KMS-11 (cell line): ENCODE results near the gene SERHL2.
A peak's percentile ranks its signal among the peaks of the same experiment; 100 is the strongest.

ENCODE experiments used
- H2AFZ ChIP-seq: fragments of 200-600 bp; sonication (generic); 2 replicates; pipeline ENCODE4 v1.6.1; 2016; ENCODE audit warnings: antibody characterized with exemption, mixed run types, low read depth
- H3K27ac ChIP-seq: fragments of 200-600 bp; sonication (generic); 2 replicates; pipeline ENCODE4 v1.6.1; 2016; ENCODE audit warnings: mild to moderate bottlenecking, mixed run types
- H3K27me3 ChIP-seq: fragments of 200-600 bp; sonication (generic); 2 replicates; pipeline ENCODE4 v1.6.1; 2017; ENCODE audit warnings: mild to moderate bottlenecking, low read depth, mixed run types, moderate library complexity; ENCODE audit not compliant: insufficient read depth
- H3K36me3 ChIP-seq: fragments of 200-600 bp; sonication (generic); 2 replicates; pipeline ENCODE4 v1.6.1; 2017; ENCODE audit warnings: mild to moderate bottlenecking, mixed run types; ENCODE audit not compliant: insufficient read depth
- H3K4me1 ChIP-seq: fragments of 200-600 bp; sonication (generic); 2 replicates; pipeline ENCODE4 v1.6.1; 2016; ENCODE audit warnings: mild to moderate bottlenecking, low read depth, mixed run types; ENCODE audit not compliant: poor library complexity, severe bottlenecking
- H3K4me2 ChIP-seq: fragments of 200-600 bp; sonication (generic); 2 replicates; pipeline ENCODE4 v1.7.0; 2016; ENCODE audit warnings: mild to moderate bottlenecking, mixed run types
- H3K4me3 ChIP-seq: fragments of 200-600 bp; sonication (generic); IDR thresholded peaks from 2 replicates; pipeline ENCODE4 v1.6.1; 2017; ENCODE audit warnings: low read depth, low read length, mixed read lengths; ENCODE audit not compliant: insufficient read depth
- H3K79me2 ChIP-seq: fragments of 200-600 bp; sonication (generic); 2 replicates; pipeline ENCODE4 v1.6.1; 2016; ENCODE audit warnings: low read depth, mixed run types; ENCODE audit not compliant: insufficient read depth
- H3K9ac ChIP-seq: fragments of 200-600 bp; sonication (generic); 2 replicates; pipeline ENCODE4 v1.6.1; 2016; ENCODE audit warnings: mild to moderate bottlenecking, mixed run types
- H4K20me1 ChIP-seq: fragments of 200-600 bp; sonication (generic); 2 replicates; pipeline ENCODE4 v1.6.1; 2016; ENCODE audit warnings: mild to moderate bottlenecking, mixed run types; ENCODE audit not compliant: insufficient read depth
- TF ChIP-seq, protein P1 (sequence below): fragments of 200-600 bp; sonication (generic); conservative IDR thresholded peaks from 2 replicates; pipeline ENCODE4 v1.6.1; 2017; ENCODE audit warnings: low read depth, mild to moderate bottlenecking, antibody characterized with exemption, low read length, moderate library complexity, mixed read lengths

Gene SERHL2

DNA sequence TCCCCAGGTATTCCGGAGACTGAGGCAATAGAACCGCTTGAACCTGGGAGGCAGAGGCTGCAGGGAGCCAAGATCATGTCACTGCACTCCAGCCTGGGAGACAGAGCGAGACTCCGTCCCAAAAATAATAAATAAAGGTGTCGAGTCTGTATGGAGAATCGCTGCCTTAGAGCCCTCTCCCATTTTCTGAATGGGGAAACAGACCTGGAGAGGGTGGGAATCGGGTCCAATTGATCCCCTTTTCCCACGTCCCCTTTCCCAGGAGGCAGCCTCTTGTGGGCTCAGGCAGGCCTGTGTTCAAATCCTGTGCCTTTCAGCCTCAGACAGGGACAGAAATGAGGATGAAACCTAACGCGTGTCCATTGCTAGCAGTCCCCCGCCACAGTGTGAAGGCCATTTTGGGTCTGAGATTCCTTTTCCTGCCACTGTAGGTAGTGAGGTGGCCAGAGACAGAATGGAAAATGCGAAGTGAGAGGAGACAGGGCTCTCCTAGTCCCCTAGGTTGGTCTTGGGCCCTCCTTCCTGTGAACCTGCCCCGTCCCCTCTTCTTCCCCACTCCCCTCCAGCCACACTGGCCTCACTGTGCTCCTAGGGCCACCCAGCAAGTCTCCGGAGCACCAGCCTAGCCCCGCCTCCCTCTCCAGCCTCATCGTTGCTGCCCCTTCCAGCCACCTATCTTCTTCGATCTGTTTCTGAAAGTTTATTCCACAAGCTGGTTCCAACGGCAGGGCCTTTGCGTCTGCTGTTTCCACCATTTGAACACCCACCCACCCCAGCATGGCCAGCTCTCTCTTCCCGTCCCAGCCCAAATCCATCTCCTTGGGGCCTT, 63.6 kb downstream of the SERHL2 start:
- Histone ChIP-seq H3K4me2 (no peak overlapping the region; the same call in 1 of the 2 replicates), H3K9ac (no peak overlapping the region), H3K27ac (0 out of 2 replicates have a peak overlapping the region, but pooled peaks have one; percentile 13), H2AFZ (no peak overlapping the region), H3K79me2 (peaks cover 21% of the 10 kb centered on the region), H3K4me1 (peaks cover 27% of the 10 kb centered on the region), H4K20me1 (no peaks in the 10 kb centered on the region), H3K4me3 (no peak overlapping the region), H3K27me3 (no peaks in the 10 kb centered on the region), H3K36me3 (no peaks in the 10 kb centered on the region)
- TF ChIP-seq, protein P1, sequence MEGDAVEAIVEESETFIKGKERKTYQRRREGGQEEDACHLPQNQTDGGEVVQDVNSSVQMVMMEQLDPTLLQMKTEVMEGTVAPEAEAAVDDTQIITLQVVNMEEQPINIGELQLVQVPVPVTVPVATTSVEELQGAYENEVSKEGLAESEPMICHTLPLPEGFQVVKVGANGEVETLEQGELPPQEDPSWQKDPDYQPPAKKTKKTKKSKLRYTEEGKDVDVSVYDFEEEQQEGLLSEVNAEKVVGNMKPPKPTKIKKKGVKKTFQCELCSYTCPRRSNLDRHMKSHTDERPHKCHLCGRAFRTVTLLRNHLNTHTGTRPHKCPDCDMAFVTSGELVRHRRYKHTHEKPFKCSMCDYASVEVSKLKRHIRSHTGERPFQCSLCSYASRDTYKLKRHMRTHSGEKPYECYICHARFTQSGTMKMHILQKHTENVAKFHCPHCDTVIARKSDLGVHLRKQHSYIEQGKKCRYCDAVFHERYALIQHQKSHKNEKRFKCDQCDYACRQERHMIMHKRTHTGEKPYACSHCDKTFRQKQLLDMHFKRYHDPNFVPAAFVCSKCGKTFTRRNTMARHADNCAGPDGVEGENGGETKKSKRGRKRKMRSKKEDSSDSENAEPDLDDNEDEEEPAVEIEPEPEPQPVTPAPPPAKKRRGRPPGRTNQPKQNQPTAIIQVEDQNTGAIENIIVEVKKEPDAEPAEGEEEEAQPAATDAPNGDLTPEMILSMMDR = no peak

DNA sequence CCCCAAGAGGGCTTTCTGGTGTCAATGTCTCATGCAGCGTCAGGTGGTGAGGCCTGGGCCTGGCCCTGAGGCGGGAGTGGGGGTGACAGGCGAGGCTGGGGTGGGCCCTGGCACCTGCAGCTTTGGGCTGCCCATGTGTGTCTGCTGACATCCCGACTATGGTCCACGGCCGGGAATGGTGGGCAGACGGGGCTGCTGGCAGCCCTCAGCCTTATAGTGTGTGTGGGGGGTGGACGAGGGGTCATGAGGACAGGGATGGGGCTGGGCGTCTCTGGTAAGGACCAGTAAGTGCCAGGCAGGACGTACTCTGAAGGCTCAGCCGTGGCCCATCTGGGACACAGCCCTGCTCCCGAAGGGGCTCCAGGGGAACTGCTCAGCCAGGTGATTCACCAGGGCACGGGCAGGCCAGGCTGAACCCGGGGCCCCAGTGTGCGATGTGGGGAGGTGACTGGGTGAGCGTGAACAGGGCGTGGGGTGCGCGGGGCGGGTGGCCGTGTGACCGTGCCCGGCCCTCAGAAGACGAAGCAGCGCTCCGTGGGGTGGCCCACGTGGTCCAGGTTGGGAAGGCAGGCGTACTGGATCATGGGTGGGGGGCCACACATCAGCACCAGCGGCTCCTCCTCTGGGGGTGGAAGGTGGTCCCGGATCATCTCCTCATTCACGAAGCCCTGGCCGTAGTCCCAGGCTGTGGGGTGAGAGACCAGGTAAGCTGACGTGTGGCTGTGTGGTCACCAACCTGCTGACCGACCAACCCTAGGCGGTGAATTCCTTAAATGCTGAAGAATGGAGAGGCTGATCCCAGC, 65.7 kb downstream of the SERHL2 start:
- Histone ChIP-seq H3K4me1 (peaks cover 33% of the 10 kb centered on the region), H3K79me2 (peaks cover under 1% of the 10 kb centered on the region; the same call in 1 of the 2 replicates), H3K27me3 (no peaks in the 10 kb centered on the region), H3K36me3 (no peaks in the 10 kb centered on the region), H3K9ac (no peak overlapping the region), H3K4me2 (no peak overlapping the region), H3K27ac (no peak overlapping the region), H2AFZ (no peak overlapping the region), H4K20me1 (no peaks in the 10 kb centered on the region), H3K4me3 (no peak overlapping the region)
- TF ChIP-seq, protein P1 = no peak

DNA sequence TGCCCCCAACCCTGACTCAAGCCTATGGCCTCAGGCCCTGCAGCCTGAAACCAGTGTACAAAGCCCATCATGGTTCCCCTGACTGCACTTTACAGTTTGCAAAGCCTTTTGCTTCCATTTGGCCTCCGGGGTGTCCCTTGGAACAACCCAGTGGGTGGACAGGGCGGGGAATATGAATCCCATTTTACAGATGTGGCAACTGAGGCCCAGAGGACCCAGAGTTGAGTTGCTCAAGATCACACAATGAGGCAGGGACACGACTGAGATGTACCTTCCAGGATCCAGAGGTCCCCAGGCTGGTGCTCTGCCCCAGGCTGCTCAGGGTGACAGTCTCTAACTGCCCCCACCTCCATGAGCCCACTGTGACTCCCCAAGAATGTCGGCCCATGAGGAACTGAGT, 66.3 kb downstream of the SERHL2 start:
- Histone ChIP-seq H2AFZ (no peak overlapping the region), H3K9ac (no peak overlapping the region), H3K27ac (no peak overlapping the region), H3K4me1 (peaks cover 33% of the 10 kb centered on the region), H4K20me1 (no peaks in the 10 kb centered on the region), H3K4me3 (no peak overlapping the region), H3K36me3 (no peaks in the 10 kb centered on the region), H3K4me2 (no peak overlapping the region), H3K79me2 (no peaks in the 10 kb centered on the region), H3K27me3 (no peaks in the 10 kb centered on the region)
- TF ChIP-seq, protein P1 = no peak

DNA sequence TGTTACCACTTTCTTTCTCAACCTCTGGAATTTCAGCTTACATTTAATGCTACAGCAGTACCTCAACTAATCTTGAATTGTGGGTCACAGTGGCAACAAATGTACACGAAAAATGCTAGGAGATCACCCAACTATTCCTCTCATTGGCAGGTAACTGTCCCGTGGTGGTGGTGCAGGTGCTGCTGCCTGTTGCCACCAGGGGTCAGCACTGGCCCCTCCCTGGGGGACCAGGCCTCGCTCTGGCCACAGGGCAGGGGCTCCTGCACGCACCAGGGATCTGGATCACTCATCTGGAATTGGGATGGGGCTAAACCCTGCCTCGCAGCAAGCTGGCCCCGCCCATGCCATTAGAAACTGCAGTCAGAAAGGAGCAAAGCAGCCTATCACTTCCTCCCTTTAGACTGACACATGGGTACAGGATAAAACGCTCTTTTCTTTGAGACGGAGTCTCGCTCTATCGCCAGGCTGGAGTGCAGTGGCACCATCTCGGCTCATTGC, 67.8 kb downstream of the SERHL2 start:
- Histone ChIP-seq H4K20me1 (no peaks in the 10 kb centered on the region), H3K9ac (no peak overlapping the region), H3K27ac (no peak overlapping the region), H3K27me3 (no peaks in the 10 kb centered on the region), H3K79me2 (no peaks in the 10 kb centered on the region), H3K4me1 (peaks cover 24% of the 10 kb centered on the region), H3K4me3 (no peak overlapping the region), H3K4me2 (no peak overlapping the region), H3K36me3 (no peaks in the 10 kb centered on the region), H2AFZ (no peak overlapping the region)
- TF ChIP-seq, protein P1 = peak; percentile 86
